HCT116 (cell line): ENCODE data around the gene KRTAP12-2. TPM values are rescaled to one million over a fixed set of nuclear protein-coding genes. Genes with fewer than 3 reads are reported as not detected.

ENCODE experiments used
- ATAC-seq: fragments of 200-7000 bp; cut with Tn5 transposase; 2 replicates; pipeline ENCODE4 v1.9.1; 2020; ENCODE audit warnings: mild to moderate bottlenecking, moderate library complexity
- BruUV-seq: library from RNA; stranded (reverse); fragments of 400-500 nt; replicated peaks from 2 replicates; lab custom pipeline; 2021; lab: Mats Ljungman, UMichigan
- CTCF ChIA-PET: fragments of 300-600 bp; sonication (Branson Sonifier 250); formaldehyde crosslinking; loops from one replicate; lab custom pipeline; 2021; ENCODE audit warnings: antibody characterized with exemption; lab: Charles Lee
- POLR2A ChIA-PET: fragments of 300-600, 350-600 bp; sonication (Branson Sonifier 250); formaldehyde crosslinking; loops from one replicate; lab custom pipeline; 2021; ENCODE audit warnings: antibody characterized with exemption; lab: Charles Lee
- RAD21 ChIA-PET, 2 experiments: fragments of 300-600 bp; sonication (Branson Sonifier 250); formaldehyde crosslinking; loops; one replicate each; lab custom pipeline; 2023; ENCODE audit warnings: low total read pairs in 2 of 2; ENCODE audit not compliant: uncharacterized antibody in 2 of 2, unreplicated experiment in 2 of 2, low non-redundant PET in 1 of 2; lab: Charles Lee
- DNase-seq: peaks from one replicate; pipeline ENCODE4 v3.0.0-alpha.2; 2010; ENCODE audit warnings: low read depth, low spot score
- H2AFZ ChIP-seq: fragments of 200-600 bp; shearing (Covaris generic), sonication (generic); 2 replicates; pipeline ENCODE4 v1.6.1; 2017; ENCODE audit warnings: low read depth, mixed run types, mixed read lengths, antibody characterized with exemption, low read length; ENCODE audit not compliant: poor library complexity, severe bottlenecking
- H3K27ac ChIP-seq: 2 replicates; pipeline ENCODE4 v1.5.1; 2012; ENCODE audit warnings: low read depth, low read length
- H3K27me3 ChIP-seq: fragments of 200-600 bp; sonication (generic); 2 replicates; pipeline ENCODE4 v1.6.1; 2016; ENCODE audit warnings: mixed run types, low read length, mixed read lengths; ENCODE audit not compliant: insufficient read depth
- H3K36me3 ChIP-seq, 2 experiments: fragments of 200-500 bp in 1 of 2; fragments of 200-600 bp in 1 of 2; sonication (Bioruptor generic) in 1 of 2; sonication (generic) in 1 of 2; 2 replicates each; pipeline versions ENCODE4 v1.5.1 to v1.6.1; 2014 to 2016; ENCODE audit warnings: low read length in 2 of 2, inconsistent platforms in 1 of 2, mixed read lengths in 1 of 2, mixed run types in 1 of 2; ENCODE audit not compliant: insufficient read depth in 2 of 2, control insufficient read depth in 1 of 2
- H3K4me1 ChIP-seq, 2 experiments: fragments of 200-600 bp in 1 of 2; sonication (generic) in 1 of 2; 2 replicates each; pipeline versions ENCODE4 v1.5.1 to v1.6.1; 2012 to 2017; ENCODE audit warnings: low read length in 2 of 2, inconsistent platforms in 1 of 2, mild to moderate bottlenecking in 1 of 2, mixed read lengths in 1 of 2, mixed run types in 1 of 2, moderate library complexity in 1 of 2; ENCODE audit not compliant: insufficient read depth in 2 of 2, control insufficient read depth in 1 of 2
- H3K4me2 ChIP-seq: fragments of 200-600 bp; sonication (generic); 2 replicates; pipeline ENCODE4 v1.6.1; 2017; ENCODE audit warnings: mixed run types, low read length, mixed read lengths
- H3K4me3 ChIP-seq, 2 experiments: fragments of 200-600 bp in 1 of 2; sonication (generic) in 1 of 2; replicated peaks in 1 of 2; 2 replicates each; pipeline ENCODE4 v1.5.1; 2011 to 2016; ENCODE audit warnings: low read length in 2 of 2, control low read depth in 1 of 2, low read depth in 1 of 2, mild to moderate bottlenecking in 1 of 2, mixed read lengths in 1 of 2, mixed run types in 1 of 2
- H3K79me2 ChIP-seq: fragments of 200-600 bp; sonication (generic); 2 replicates; pipeline ENCODE4 v1.6.1; 2017; ENCODE audit warnings: mild to moderate bottlenecking, mixed run types, low read length, moderate library complexity, mixed read lengths; ENCODE audit not compliant: insufficient read depth
- H3K9ac ChIP-seq: fragments of 200-600 bp; sonication (generic); 2 replicates; pipeline ENCODE4 v1.6.1; 2016; ENCODE audit warnings: low read length, mixed read lengths
- H3K9me2 ChIP-seq: fragments of 200-600 bp; sonication (generic), shearing (Covaris generic); 2 replicates; pipeline ENCODE4 v1.6.1; 2017; ENCODE audit warnings: mixed run types, mild to moderate bottlenecking, moderate library complexity; ENCODE audit not compliant: insufficient read depth
- H3K9me3 ChIP-seq, 2 experiments: fragments of 200-500 bp in 1 of 2; fragments of 200-600 bp in 1 of 2; sonication (Bioruptor generic) in 1 of 2; sonication (generic) in 1 of 2; 2 replicates each; pipeline ENCODE4 v1.6.1; 2014 to 2017; ENCODE audit warnings: low read length in 2 of 2, mixed read lengths in 2 of 2, inconsistent platforms in 1 of 2, low read depth in 1 of 2, mild to moderate bottlenecking in 1 of 2, mixed run types in 1 of 2, moderate library complexity in 1 of 2; ENCODE audit not compliant: control insufficient read depth in 1 of 2, insufficient read depth in 1 of 2
- H4K20me1 ChIP-seq: fragments of 200-600 bp; sonication (generic), shearing (Covaris generic); 2 replicates; pipeline ENCODE4 v1.6.1; 2017; ENCODE audit warnings: mixed run types, mild to moderate bottlenecking, moderate library complexity; ENCODE audit not compliant: insufficient read depth
- ELF1 ChIP-seq: IDR thresholded peaks from 2 replicates; pipeline ENCODE4 v1.6.1; 2012; ENCODE audit warnings: low read depth, borderline replicate concordance
- RAD21 ChIP-seq: IDR thresholded peaks from 2 replicates; pipeline ENCODE4 v1.6.1; 2012; ENCODE audit warnings: low read depth, mild to moderate bottlenecking
- SIN3A ChIP-seq: IDR thresholded peaks from 2 replicates; pipeline ENCODE4 v1.6.1; 2012; ENCODE audit warnings: low read depth
- intact Hi-C: fragments of 100-400 bp; cut with micrococcal nuclease; formaldehyde crosslinking; loops from 2 replicates; pipeline ENCODE4 v1.10.0; 2022
- total RNA-seq: library from RNA; stranded (reverse); gene quantifications from one replicate; pipeline ENCODE4 v1.2.1, GENCODE V29; 2021; ENCODE audit not compliant: unreplicated experiment
- TF ChIP-seq, protein P1 (sequence below): IDR thresholded peaks from 2 replicates; pipeline ENCODE4 v1.6.1; 2012

KRTAP12-2 gene
- total RNA-seq, 1 experiment from 2014 or later = not detected

DNA sequence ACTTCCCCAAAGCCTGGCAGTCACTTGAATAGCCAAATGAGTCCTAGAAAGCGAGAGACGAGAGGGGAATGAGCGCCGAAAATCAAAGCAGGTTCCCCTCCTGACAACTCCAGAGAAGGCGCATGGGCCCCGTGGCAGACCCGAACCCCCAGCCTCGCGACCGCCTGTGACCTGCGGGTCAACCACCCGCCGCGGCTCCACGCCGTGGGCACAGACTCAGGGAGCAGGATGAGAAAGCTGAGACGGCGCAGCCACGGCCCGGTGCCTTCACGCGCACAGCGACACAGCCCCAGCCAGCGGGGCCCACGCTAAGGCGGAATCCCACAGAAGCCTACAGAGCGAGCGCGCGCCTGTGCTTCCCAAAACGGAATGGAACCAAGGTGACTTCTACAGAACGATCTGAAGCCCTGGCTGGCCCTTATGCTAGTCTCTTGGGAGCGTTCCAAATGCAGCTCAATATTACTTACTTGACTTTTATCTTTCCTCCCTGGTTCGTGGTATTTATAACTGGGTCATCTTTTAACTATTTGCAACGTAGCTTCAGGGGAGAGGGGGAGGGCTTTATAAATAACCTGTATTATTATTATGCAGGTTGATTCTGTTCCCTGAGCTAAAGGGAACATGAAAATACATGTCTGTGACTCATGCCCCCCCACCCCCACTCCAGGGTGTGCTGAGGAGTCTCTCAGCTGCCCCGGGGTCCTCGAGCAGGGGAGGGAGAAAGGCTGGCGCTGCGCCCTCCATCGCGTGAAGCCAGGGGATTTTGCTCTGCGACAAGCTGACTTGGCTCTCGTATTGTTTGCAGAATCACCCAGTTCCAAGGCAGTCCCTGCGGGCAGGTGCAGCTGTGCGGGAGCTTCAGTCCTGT, 42.9 kb upstream of the KRTAP12-2 start:
- Histone ChIP-seq H3K27ac (no peak overlapping the region), H2AFZ (no peak overlapping the region), H3K9ac (no peak overlapping the region), H3K4me1 (peaks cover 0 to 6% of the 10 kb centered on the region in 2 experiments; a peak in 1 of 4 replicates), H3K79me2 (no peaks in the 10 kb centered on the region), H3K4me2 (no peak overlapping the region), H3K9me2 (no peaks in the 10 kb centered on the region), H3K36me3 (no peaks in the 10 kb centered on the region), H3K9me3 (no peaks in the 10 kb centered on the region), H3K27me3 (peaks cover 25% of the 10 kb centered on the region; the same call in 1 of the 2 replicates), H4K20me1 (no peaks in the 10 kb centered on the region), H3K4me3 (no peak overlapping the region)
- ATAC-seq (no peak), DNase-seq (no peak)
- intact Hi-C loops = no loop called here
- POLR2A ChIA-PET = no interaction called here
- CTCF ChIA-PET = no interaction called here
- TF ChIP-seq SIN3A (no peak), ELF1 (no peak)
- TF ChIP-seq, protein P1, sequence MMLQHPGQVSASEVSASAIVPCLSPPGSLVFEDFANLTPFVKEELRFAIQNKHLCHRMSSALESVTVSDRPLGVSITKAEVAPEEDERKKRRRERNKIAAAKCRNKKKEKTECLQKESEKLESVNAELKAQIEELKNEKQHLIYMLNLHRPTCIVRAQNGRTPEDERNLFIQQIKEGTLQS = no peak
- BruUV-seq = no TSS peak
- RAD21 ChIA-PET = no interaction called here

DNA sequence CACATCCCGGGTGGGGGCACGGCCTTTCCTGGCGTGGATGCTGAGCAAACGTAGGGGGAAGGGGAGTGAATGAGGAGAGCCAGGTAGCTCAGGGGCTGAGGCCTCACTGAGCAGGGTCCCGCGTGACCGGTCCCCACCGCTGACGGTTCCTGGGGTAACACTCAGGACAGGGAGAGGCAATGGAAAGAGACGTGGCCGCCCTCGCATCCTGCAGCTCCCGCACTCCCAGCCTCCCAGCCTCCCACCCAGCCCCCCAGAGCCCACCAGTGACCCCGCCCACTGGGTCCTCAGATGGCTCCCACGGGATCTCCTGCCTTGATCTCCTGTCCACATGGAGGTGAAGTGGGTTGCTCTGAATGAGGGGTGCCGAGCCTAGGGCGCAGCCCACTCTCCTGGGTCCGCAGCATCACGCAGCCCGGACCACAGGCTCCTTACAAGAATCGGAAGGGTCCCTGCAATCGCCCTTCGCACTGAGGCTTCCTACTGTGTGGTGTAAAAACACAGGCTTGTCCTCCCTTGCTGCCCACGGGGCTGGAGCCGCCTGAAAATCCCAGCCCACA, 42.2 kb upstream of the KRTAP12-2 start:
- Histone ChIP-seq H3K4me2 (no peak overlapping the region), H3K4me1 (peaks cover 0 to 6% of the 10 kb centered on the region in 2 experiments; a peak in 1 of 4 replicates), H3K9me2 (no peaks in the 10 kb centered on the region), H2AFZ (no peak overlapping the region), H3K27ac (no peak overlapping the region), H4K20me1 (no peaks in the 10 kb centered on the region), H3K79me2 (no peaks in the 10 kb centered on the region), H3K9ac (no peak overlapping the region), H3K27me3 (peaks cover 25% of the 10 kb centered on the region; the same call in 1 of the 2 replicates), H3K36me3 (no peaks in the 10 kb centered on the region), H3K9me3 (no peaks in the 10 kb centered on the region), H3K4me3 (no peak overlapping the region)
- DNase-seq (no peak), ATAC-seq (no peak)
- BruUV-seq = no TSS peak
- intact Hi-C loops = no loop called here
- POLR2A ChIA-PET = no interaction called here
- no peak for TF ChIP-seq RAD21
- CTCF ChIA-PET = no interaction called here
- RAD21 ChIA-PET = no interaction called here
